Body of pancreas (tissue), 4 donors: ENCODE data around the gene C7orf25. TPM values are rescaled to one million over a fixed set of nuclear protein-coding genes. Genes with fewer than 3 reads are reported as not detected.
A peak's percentile ranks its signal among the peaks of the same experiment; 100 is the strongest.

Experiments
- ATAC-seq: fragments of 150-250 bp; one replicate; pipeline ENCODE4 v1.9.1; 2016
- DNase-seq, 4 donors: peaks; one replicate each; pipeline ENCODE4 v3.0.0-alpha.2; 2019
- H3K27ac ChIP-seq, 4 donors: fragments of 200-600 bp; sonication (generic); 1 replicate in 3 of 4; 2 replicates in 1 of 4; pipeline versions ENCODE4 v1.5.1 to v1.6.1; 2016 to 2019; ENCODE audit warnings: mild to moderate bottlenecking in 1 of 4, mixed read lengths in 1 of 4, moderate library complexity in 1 of 4
- H3K27me3 ChIP-seq, 2 donors: fragments of 200-600 bp; sonication (generic); one replicate each; pipeline ENCODE4 v1.6.0; 2016; ENCODE audit warnings: mild to moderate bottlenecking in 1 of 2
- H3K36me3 ChIP-seq, 2 donors: fragments of 200-600 bp; sonication (generic); replicated peaks in 1 of 2; 2 replicates each; pipeline ENCODE4 v1.5.1; 2016; ENCODE audit warnings: low read depth in 2 of 2; ENCODE audit not compliant: insufficient read depth in 1 of 2
- H3K4me1 ChIP-seq: fragments of 200-600 bp; sonication (generic); one replicate; pipeline ENCODE4 v1.6.0; 2016
- H3K4me3 ChIP-seq, 2 donors: fragments of 200-600 bp; sonication (generic); 1 replicate in 1 of 2; 2 replicates in 1 of 2; pipeline ENCODE4 v1.5.1; 2016 to 2019
- H3K9me3 ChIP-seq, 3 donors: fragments of 200-600 bp; sonication (generic); 1 replicate in 2 of 3; 2 replicates in 1 of 3; pipeline ENCODE4 v1.5.1; 2016
- POLR2A ChIP-seq, 3 donors: fragments of 450-650 bp; IDR thresholded peaks; one replicate each; pipeline ENCODE4 v1.6.1; 2016; ENCODE audit warnings: antibody characterized with exemption in 3 of 3, mild to moderate bottlenecking in 2 of 3
- WGBS, 2 donors: methylation state at CpG; one replicate each; pipeline ENCODE4 v1.1.5; 2017; 5-methylcytosine and 5-hydroxymethylcytosine counted together
- intact Hi-C: fragments of 100-400 bp; cut with DNase I; formaldehyde crosslinking; loops from one replicate; pipeline ENCODE4 v1.15.1; 2023
- total RNA-seq, 2 donors: library from RNA; depleted of rRNA; stranded (reverse); fragments of >200 nt; gene quantifications; one replicate each; pipeline ENCODE4 v1.1.0, GENCODE V29; 2016
- TF ChIP-seq, protein P1 (sequence below), 7 experiments: fragments of 450-650 bp in 4 of 7; fragments of 200-600 bp in 3 of 7; sonication (generic) in 3 of 7; IDR thresholded peaks; one replicate each; pipeline ENCODE4 v1.5.1; 2016 to 2019; ENCODE audit warnings: antibody characterized with exemption in 7 of 7

Gene C7orf25
- total RNA-seq, 2 donors from 2014 or later: 4.9 to 6.0 TPM

DNA sequence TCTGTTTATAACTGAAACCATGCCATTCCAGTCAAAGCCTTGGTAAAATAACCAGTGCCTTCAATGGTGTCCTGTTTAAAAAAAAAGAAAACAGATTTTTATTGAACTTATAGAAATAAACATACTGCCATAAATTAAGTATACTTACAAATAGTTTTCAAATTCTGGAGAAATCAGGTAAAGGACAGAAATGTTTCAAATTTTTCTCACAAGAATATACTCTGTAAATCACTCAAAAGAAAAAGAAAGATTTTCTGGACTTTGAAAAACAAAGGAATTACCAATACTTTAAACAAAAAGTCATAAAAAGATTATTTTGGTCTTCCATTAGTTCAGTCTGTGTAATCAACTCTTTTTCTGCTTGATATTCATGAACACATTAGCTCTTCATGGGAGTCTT, 44.2 kb upstream of the C7orf25 start:
- no peak overlapping the region for H3K4me3 ChIP-seq
- DNase-seq: no peak
- no peaks in the 10 kb centered on the region for H3K27me3 ChIP-seq
- no peaks in the 10 kb centered on the region for H3K9me3 ChIP-seq
- ATAC-seq: no peak
- H3K27ac ChIP-seq: no peak overlapping the region
- intact Hi-C loops: no loop called here
- H3K4me1 ChIP-seq: no peaks in the 10 kb centered on the region
- H3K36me3 ChIP-seq: no peaks in the 10 kb centered on the region
- TF ChIP-seq POLR2A (IDR thresholded peaks at IDR 0.05): no peak
- TF ChIP-seq, protein P1, sequence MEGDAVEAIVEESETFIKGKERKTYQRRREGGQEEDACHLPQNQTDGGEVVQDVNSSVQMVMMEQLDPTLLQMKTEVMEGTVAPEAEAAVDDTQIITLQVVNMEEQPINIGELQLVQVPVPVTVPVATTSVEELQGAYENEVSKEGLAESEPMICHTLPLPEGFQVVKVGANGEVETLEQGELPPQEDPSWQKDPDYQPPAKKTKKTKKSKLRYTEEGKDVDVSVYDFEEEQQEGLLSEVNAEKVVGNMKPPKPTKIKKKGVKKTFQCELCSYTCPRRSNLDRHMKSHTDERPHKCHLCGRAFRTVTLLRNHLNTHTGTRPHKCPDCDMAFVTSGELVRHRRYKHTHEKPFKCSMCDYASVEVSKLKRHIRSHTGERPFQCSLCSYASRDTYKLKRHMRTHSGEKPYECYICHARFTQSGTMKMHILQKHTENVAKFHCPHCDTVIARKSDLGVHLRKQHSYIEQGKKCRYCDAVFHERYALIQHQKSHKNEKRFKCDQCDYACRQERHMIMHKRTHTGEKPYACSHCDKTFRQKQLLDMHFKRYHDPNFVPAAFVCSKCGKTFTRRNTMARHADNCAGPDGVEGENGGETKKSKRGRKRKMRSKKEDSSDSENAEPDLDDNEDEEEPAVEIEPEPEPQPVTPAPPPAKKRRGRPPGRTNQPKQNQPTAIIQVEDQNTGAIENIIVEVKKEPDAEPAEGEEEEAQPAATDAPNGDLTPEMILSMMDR (IDR thresholded peaks at IDR 0.05): no peak

- no peak for TF ChIP-seq POLR2A (IDR thresholded peaks at IDR 0.05)
- TF ChIP-seq, protein P1 (IDR thresholded peaks at IDR 0.05): no peak
- DNase-seq (no peak), ATAC-seq (no peak)
- 73 to 84% methylated on average over 4 of the region's 4 CpGs for WGBS, 2 donors
- no peaks in the 10 kb centered on the region for H3K27me3 ChIP-seq
- no peaks in the 10 kb centered on the region for H3K4me1 ChIP-seq
- H3K36me3 ChIP-seq: no peaks in the 10 kb centered on the region
- H3K27ac ChIP-seq: no peak overlapping the region
- intact Hi-C loops: no loop called here
- no peak overlapping the region for H3K4me3 ChIP-seq
- H3K9me3 ChIP-seq: no peaks in the 10 kb centered on the region
Measured at GRCh38 chr7:42953994-42954393, 42.1 kb upstream of the C7orf25 start.

GRCh38 chr7:42952328-42952727, 40.5 kb upstream of the C7orf25 start:
- ATAC-seq (peak; percentile 24), DNase-seq (peak in 2 of 4 donors; percentile 9 to 14)
- intact Hi-C loops: no loop called here
- no peak for TF ChIP-seq POLR2A (IDR thresholded peaks at IDR 0.05)
- TF ChIP-seq, protein P1 (IDR thresholded peaks at IDR 0.05): no peak
- no peaks in the 10 kb centered on the region for H3K4me1 ChIP-seq
- H3K27ac ChIP-seq: no peak overlapping the region
- H3K36me3 ChIP-seq: no peaks in the 10 kb centered on the region
- no peaks in the 10 kb centered on the region for H3K9me3 ChIP-seq
- WGBS, 2 donors: 50 to 57% methylated on average over 4 of the region's 4 CpGs
- no peaks in the 10 kb centered on the region for H3K27me3 ChIP-seq
- H3K4me3 ChIP-seq: no peak overlapping the region

GRCh38 chr7:42950417-42950816, 38.5 kb upstream of the C7orf25 start:
- ATAC-seq (no peak), DNase-seq (no peak)
- no peak for TF ChIP-seq POLR2A (IDR thresholded peaks at IDR 0.05)
- TF ChIP-seq, protein P1 (IDR thresholded peaks at IDR 0.05): no peak
- Histone ChIP-seq H3K27ac (no peak overlapping the region), H3K36me3 (no peaks in the 10 kb centered on the region), H3K27me3 (no peaks in the 10 kb centered on the region), H3K4me3 (no peak overlapping the region), H3K4me1 (no peaks in the 10 kb centered on the region), H3K9me3 (no peaks in the 10 kb centered on the region)
- intact Hi-C loops: no loop called here
- WGBS, 2 donors: 54 to 84% methylated on average over 3 of the region's 3 CpGs

DNA sequence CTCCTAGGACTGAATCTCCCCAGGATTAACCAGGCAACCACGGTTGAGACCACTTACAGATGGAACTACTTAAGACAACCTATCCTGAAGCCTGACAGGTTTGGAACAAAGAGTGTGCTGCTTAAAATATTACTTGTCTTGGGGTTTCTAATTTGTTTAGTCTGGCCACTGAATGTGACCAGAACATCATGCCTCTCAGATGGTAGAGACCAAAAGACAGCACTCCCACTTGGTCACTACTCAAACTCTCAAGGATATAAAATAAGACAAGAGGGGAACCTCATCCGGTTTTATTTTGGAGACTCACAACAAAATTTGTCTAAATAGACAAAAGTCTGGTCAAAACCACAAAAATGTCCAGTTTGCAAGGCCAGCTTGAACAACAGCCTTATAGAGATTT, 35.7 kb upstream of the C7orf25 start:
- no peak overlapping the region for H3K27ac ChIP-seq
- DNase-seq (no peak), ATAC-seq (no peak)
- H3K27me3 ChIP-seq: no peaks in the 10 kb centered on the region
- no peaks in the 10 kb centered on the region for H3K36me3 ChIP-seq
- no peaks in the 10 kb centered on the region for H3K9me3 ChIP-seq
- no peak overlapping the region for H3K4me3 ChIP-seq
- no peaks in the 10 kb centered on the region for H3K4me1 ChIP-seq
- WGBS, 2 donors: 58 to 62% methylated on average over 2 of the region's 2 CpGs
- no peak for TF ChIP-seq POLR2A (IDR thresholded peaks at IDR 0.05)
- TF ChIP-seq, protein P1 (IDR thresholded peaks at IDR 0.05): no peak
- intact Hi-C loops: no loop called here
